Neural progenitor cell (in vitro differentiated cells): ENCODE results near the gene PROZ. TPM values are rescaled to one million over a fixed set of nuclear protein-coding genes. Genes with fewer than 3 reads are reported as not detected.

Experiments used
- DNase-seq: peaks from one replicate; pipeline ENCODE4 v3.0.0-alpha.2; 2016; ENCODE audit warnings: low spot score
- H2AFZ ChIP-seq: fragments of 200-600 bp; sonication (generic); replicated peaks from 2 replicates; pipeline ENCODE4 v1.6.1; 2016; ENCODE audit warnings: antibody characterized with exemption
- H3F3A ChIP-seq: fragments of 200-600 bp; sonication (generic); 2 replicates; pipeline ENCODE4 v1.6.1; 2016; ENCODE audit warnings: antibody characterized with exemption, low read depth
- H3K27ac ChIP-seq: fragments of 200-600 bp; sonication (generic); 2 replicates; pipeline ENCODE4 v1.5.1; 2016; ENCODE audit warnings: mild to moderate bottlenecking
- H3K27me3 ChIP-seq: fragments of 200-600 bp; sonication (generic); 2 replicates; pipeline ENCODE4 v1.6.1; 2016; ENCODE audit warnings: mild to moderate bottlenecking, moderate library complexity
- H3K36me3 ChIP-seq: fragments of 200-600 bp; sonication (generic); 2 replicates; pipeline ENCODE4 v1.5.1; 2016
- H3K4me1 ChIP-seq: fragments of 200-600 bp; sonication (generic); 2 replicates; pipeline ENCODE4 v1.6.1; 2016; ENCODE audit warnings: mixed run types
- H3K4me2 ChIP-seq: fragments of 200-600 bp; sonication (generic); 2 replicates; pipeline ENCODE4 v1.6.1; 2016
- H3K4me3 ChIP-seq: fragments of 200-600 bp; sonication (generic); 2 replicates; pipeline ENCODE4 v1.5.1; 2016
- H3K79me2 ChIP-seq: fragments of 200-600 bp; sonication (generic); 2 replicates; pipeline ENCODE4 v1.6.1; 2016; ENCODE audit warnings: low read depth
- H3K9ac ChIP-seq: fragments of 200-600 bp; sonication (generic); 2 replicates; pipeline ENCODE4 v1.6.1; 2016
- H3K9me3 ChIP-seq: fragments of 200-600 bp; sonication (generic); 2 replicates; pipeline ENCODE4 v1.5.1; 2016; ENCODE audit warnings: low read depth
- H4K20me1 ChIP-seq: fragments of 200-600 bp; sonication (generic); 2 replicates; pipeline ENCODE4 v1.6.1; 2016; ENCODE audit warnings: low read depth
- H3K27ac Mint-ChIP-seq: 3 replicates; pipeline ENCODE4 v1.8.0; 2021; ENCODE audit warnings: mixed read lengths
- H3K27me3 Mint-ChIP-seq: 2 replicates; pipeline ENCODE4 v1.8.0; 2022; ENCODE audit warnings: low read depth, mild to moderate bottlenecking, inconsistent platforms, moderate library complexity, mixed read lengths; ENCODE audit not compliant: insufficient read depth
- H3K36me3 Mint-ChIP-seq: 3 replicates; pipeline ENCODE4 v1.8.0; 2021; ENCODE audit warnings: mixed read lengths
- H3K4me1 Mint-ChIP-seq: 3 replicates; pipeline ENCODE4 v1.8.0; 2021; ENCODE audit warnings: mixed read lengths
- H3K4me3 Mint-ChIP-seq: 3 replicates; pipeline ENCODE4 v1.8.0; 2021; ENCODE audit warnings: mild to moderate bottlenecking, moderate library complexity, mixed read lengths
- H3K9me3 Mint-ChIP-seq: 3 replicates; pipeline ENCODE4 v1.8.0; 2020; ENCODE audit warnings: mixed read lengths
- CTCF ChIP-seq: fragments of 200-600 bp; sonication (generic); IDR thresholded peaks from 2 replicates; pipeline ENCODE4 v1.5.1; 2017; ENCODE audit warnings: antibody characterized with exemption, mild to moderate bottlenecking
- EZH2 ChIP-seq: fragments of 200-600 bp; sonication (generic); IDR thresholded peaks from 2 replicates; pipeline ENCODE4 v1.6.1; 2017; ENCODE audit warnings: antibody characterized with exemption, mild to moderate bottlenecking, moderate library complexity
- EZH2phosphoT487 ChIP-seq: fragments of 200-600 bp; sonication (generic); IDR thresholded peaks from 2 replicates; pipeline ENCODE4 v1.6.1; 2017; ENCODE audit warnings: antibody characterized with exemption
- total RNA-seq: library from RNA; depleted of rRNA; stranded (reverse); fragments of >200 nt; gene quantifications from 2 replicates; pipeline ENCODE4 v1.2.3, GENCODE V29; 2015; ENCODE audit warnings: low replicate concordance

PROZ gene
- total RNA-seq, 1 donor from 2014 or later = not detected

GRCh38 chr13:113168211-113168610, 9.8 kb downstream of the PROZ start:
- Mint-ChIP-seq H3K9me3 (peaks cover 4% of the 10 kb centered on the region), H3K36me3 (peaks cover 21% of the 10 kb centered on the region), H3K4me3 (no peak overlapping the region), H3K4me1 (peaks cover 8% of the 10 kb centered on the region), H3K27ac (no peak overlapping the region), H3K27me3 (peaks cover 6% of the 10 kb centered on the region)
- Histone ChIP-seq H2AFZ (no peak overlapping the region), H3K4me1 (peaks cover 12% of the 10 kb centered on the region), H3K27me3 (peaks cover 5% of the 10 kb centered on the region), H3K27ac (no peak overlapping the region), H4K20me1 (peaks cover 6% of the 10 kb centered on the region), H3K9ac (no peak overlapping the region), H3K4me2 (no peak overlapping the region), H3K4me3 (no peak overlapping the region), H3K9me3 (no peaks in the 10 kb centered on the region), H3K79me2 (no peaks in the 10 kb centered on the region), H3F3A (peaks cover 13% of the 10 kb centered on the region), H3K36me3 (no peaks in the 10 kb centered on the region)
- DNase-seq = no peak
- TF ChIP-seq EZH2phosphoT487 (no peak), EZH2 (no peak), CTCF (no peak)

- peaks cover 6% of the 10 kb centered on the region for H4K20me1 ChIP-seq
- Mint-ChIP-seq H3K36me3 (peaks cover 21% of the 10 kb centered on the region), H3K4me1 (peaks cover 2% of the 10 kb centered on the region), H3K4me3 (no peak overlapping the region), H3K9me3 (peaks cover 4% of the 10 kb centered on the region), H3K27ac (no peak overlapping the region), H3K27me3 (peaks cover 2% of the 10 kb centered on the region)
- no peak for TF ChIP-seq EZH2phosphoT487
- TF ChIP-seq EZH2 = no peak
- no peak for TF ChIP-seq CTCF
- H2AFZ ChIP-seq = no peak overlapping the region
- peaks cover 9% of the 10 kb centered on the region for H3F3A ChIP-seq
- H3K27me3 ChIP-seq = no peaks in the 10 kb centered on the region
- H3K4me1 ChIP-seq = peaks cover 12% of the 10 kb centered on the region
- no peak overlapping the region for H3K4me3 ChIP-seq
- H3K36me3 ChIP-seq = no peaks in the 10 kb centered on the region
- H3K9me3 ChIP-seq = no peaks in the 10 kb centered on the region
- no peak overlapping the region for H3K9ac ChIP-seq
- DNase-seq = peak; percentile 28
- peak overlapping the region; percentile 31 for H3K4me2 ChIP-seq
- H3K79me2 ChIP-seq = no peaks in the 10 kb centered on the region
- H3K27ac ChIP-seq = peak overlapping the region; percentile 43
These were observed 11.1 kb downstream of the PROZ start for GRCh38 chr13:113169277-113170272.

GRCh38 chr13:113170511-113170910, 12.1 kb downstream of the PROZ start:
- Mint-ChIP-seq H3K27ac (no peak overlapping the region), H3K4me1 (no peaks in the 10 kb centered on the region), H3K27me3 (peaks cover 2% of the 10 kb centered on the region), H3K9me3 (peaks cover 4% of the 10 kb centered on the region), H3K36me3 (peaks cover 25% of the 10 kb centered on the region), H3K4me3 (no peak overlapping the region)
- H3K27ac ChIP-seq = no peak overlapping the region
- no peaks in the 10 kb centered on the region for H3K79me2 ChIP-seq
- peak overlapping the region; percentile 38 for H3K9ac ChIP-seq
- peaks cover 5% of the 10 kb centered on the region for H3F3A ChIP-seq
- no peak for TF ChIP-seq EZH2
- TF ChIP-seq EZH2phosphoT487 = no peak
- DNase-seq = no peak
- peak overlapping the region; percentile 31 for H3K4me2 ChIP-seq
- no peak overlapping the region for H2AFZ ChIP-seq
- no peak overlapping the region for H3K4me3 ChIP-seq
- no peaks in the 10 kb centered on the region for H3K36me3 ChIP-seq
- H3K27me3 ChIP-seq = no peaks in the 10 kb centered on the region
- H3K4me1 ChIP-seq = peaks cover 12% of the 10 kb centered on the region
- no peaks in the 10 kb centered on the region for H3K9me3 ChIP-seq
- peaks cover 6% of the 10 kb centered on the region for H4K20me1 ChIP-seq
